T-helper 22 cell (primary cell): ENCODE measurements around the gene AIFM3.
"Not testable (repeated sequence)": the region's sequence is repeated elsewhere in the genome, so short reads cannot be mapped to it uniquely, and the experiment has no call there.

Experiments used
- DNase-seq: peaks from one replicate; pipeline ENCODE4 v3.0.0-alpha.2; 2020; ENCODE audit warnings: low read depth

The AIFM3 gene

GRCh38 chr22:20966883-20967696 is at the start of gene AIFM3:
Gene AIFM3, plus strand, starts transcription at chr22:20967255. Its CDS starts 690 bp downstream, at chr22:20967945.
- no peak for DNase-seq

DNA sequence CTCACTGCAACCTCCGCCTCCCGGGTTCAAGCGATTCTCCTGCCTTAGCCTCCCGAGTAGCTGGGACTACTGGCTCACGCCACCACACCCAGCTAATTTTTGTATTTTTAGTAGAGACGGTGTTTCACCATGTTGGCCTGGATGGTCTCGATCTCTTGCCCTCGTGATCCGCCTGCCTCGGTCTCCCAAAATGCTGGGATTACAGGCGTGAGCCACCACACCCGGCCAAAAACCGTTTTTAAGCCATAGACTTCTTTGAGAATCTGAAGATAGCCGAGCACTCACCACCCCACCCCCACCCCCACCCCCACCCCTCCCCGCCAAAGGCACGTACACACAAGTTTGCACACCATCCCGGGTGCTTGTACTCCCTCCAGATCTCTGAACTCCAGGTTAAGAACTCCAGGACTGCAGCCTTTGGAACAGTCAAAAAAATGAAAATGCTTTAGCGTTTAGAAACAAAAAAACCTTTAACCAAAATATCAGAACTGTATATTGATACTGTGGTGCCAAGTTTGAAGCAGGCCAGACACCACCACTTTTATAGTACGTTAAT is 48.3 kb upstream of the AIFM3 start:
- no peak for DNase-seq

DNA sequence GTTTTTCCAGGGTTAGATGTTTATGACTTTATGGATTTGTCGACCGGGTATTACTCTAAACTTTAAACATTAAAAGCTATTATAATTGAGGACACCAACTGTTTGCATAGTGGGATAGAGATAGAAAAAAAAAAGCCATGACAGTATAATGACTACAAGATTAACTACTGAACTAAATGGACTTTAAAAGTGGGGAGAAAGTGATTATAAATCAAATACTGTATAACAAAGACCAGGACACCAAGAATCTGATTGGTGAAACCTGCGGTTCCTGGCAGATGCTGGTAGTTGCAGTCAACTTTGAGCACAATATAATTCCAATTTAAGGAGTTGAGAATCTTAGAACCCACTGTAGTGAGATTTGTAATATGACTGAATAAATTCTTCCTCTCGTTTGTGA is 47.3 kb upstream of the AIFM3 start:
- DNase-seq, result no peak

- no peak for DNase-seq
Observed at GRCh38 chr22:20920881-20921203, 46.2 kb upstream of the AIFM3 start.

DNA sequence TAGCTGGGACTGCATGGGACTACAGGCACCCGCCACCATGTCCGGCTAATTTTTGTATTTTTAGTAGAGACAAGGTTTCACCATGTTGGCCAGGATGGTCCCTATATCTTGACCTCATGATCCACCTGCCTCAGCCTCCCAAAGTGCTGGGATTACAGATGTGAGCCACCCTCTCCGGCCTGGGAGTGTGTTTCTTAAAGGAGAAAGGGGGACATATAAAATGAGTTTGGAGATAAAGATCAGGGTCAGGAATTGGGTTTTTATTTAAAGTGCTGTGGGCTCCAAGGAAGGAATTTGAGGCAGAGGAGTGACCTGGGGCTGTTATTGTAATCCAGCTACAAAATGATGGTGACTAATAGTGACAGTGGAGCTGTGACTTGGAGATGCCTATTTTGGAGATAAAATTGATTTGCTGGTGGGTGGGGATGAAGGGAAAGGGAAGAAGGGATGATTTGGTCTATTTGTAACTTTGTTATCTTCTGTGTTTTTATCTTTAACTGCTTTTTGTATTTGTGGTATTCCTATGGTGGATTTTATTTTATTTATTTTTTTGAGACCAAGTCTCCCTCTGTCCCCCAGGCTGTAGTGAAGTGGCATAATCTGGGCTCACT is 44.8 kb upstream of the AIFM3 start:
- DNase-seq, result no peak

- no peak for DNase-seq
Observed at GRCh38 chr22:20926243-20926642, 40.8 kb upstream of the AIFM3 start.

DNA sequence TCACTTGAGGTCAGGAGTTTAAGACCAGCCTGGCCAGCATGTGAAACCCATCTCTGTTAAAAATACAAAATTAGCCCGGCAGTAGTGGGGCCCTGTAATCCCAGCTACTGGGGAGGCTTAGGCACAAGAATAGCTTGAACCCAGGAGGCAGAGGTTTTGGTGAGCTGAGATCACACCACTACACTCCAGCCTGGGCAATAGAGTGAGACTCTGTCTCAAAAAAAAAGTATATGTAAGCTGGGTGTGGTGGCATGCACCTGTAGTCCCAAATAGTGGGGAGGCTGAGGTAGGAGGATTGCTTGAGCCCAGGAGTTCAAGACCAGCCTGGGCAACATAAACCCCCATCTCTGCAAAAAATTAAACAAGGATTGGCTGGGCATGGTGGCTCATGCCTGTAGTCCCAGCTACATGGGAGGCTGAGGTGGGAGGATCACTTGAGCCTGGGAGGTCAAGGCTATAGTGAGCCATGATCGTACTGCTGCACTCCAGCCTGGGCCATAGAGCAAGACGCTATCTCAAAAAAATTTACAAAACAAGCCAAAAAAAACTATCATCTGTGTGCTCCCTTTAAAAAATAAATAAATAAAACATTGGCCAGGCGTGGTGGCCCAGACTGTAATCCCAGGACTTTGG is 39.0 kb upstream of the AIFM3 start:
- DNase-seq, result no peak

DNA sequence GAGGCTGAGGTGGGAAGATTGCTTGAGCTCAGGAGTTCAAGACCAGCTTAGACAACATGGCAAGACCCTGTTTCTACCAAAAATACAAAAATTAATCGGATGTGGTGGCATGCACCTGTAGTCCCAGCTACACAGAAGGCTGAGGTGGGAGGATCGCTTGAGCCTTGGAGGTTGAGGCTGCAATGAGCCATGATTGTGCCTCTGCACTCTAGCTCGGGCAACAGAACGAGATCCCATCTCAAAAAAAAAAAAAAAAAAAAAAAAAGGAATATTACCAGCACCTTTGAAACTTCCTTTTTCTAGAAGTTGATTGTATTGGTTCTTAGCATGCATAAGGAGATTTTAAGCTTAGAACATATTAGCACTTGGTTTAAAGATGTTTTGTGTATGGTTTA is 38.5 kb upstream of the AIFM3 start:
- DNase-seq, result no peak

DNA sequence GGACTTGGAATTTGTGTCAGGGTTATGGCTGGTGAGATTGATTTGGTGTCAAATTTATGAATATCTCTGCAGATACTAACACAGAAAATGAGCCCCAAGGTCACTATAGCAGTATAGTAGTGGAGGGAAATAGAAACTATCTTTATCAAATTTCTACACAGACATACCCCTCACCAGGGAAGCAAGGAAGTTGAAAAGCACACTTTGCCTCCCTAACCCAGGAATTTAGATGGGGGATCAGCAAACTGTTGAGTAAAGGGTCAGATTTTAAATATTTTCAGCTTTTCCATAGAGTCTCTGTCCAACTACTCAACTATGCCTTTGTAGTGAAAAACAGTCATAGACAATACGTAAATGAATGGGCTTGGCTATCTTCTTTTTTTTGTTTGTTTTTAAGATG is 37.1 kb upstream of the AIFM3 start:
- DNase-seq, result no peak

GRCh38 chr22:20930435-20930834 is 36.6 kb upstream of the AIFM3 start:
- DNase-seq, result not testable (repeated sequence)

- no peak for DNase-seq
Observed at GRCh38 chr22:20931126-20931654, 35.9 kb upstream of the AIFM3 start.

- DNase-seq, result no peak
Observed at GRCh38 chr22:20933910-20934309, 33.1 kb upstream of the AIFM3 start.

GRCh38 chr22:20935049-20935448 is 32.0 kb upstream of the AIFM3 start:
- not testable (repeated sequence) for DNase-seq

DNA sequence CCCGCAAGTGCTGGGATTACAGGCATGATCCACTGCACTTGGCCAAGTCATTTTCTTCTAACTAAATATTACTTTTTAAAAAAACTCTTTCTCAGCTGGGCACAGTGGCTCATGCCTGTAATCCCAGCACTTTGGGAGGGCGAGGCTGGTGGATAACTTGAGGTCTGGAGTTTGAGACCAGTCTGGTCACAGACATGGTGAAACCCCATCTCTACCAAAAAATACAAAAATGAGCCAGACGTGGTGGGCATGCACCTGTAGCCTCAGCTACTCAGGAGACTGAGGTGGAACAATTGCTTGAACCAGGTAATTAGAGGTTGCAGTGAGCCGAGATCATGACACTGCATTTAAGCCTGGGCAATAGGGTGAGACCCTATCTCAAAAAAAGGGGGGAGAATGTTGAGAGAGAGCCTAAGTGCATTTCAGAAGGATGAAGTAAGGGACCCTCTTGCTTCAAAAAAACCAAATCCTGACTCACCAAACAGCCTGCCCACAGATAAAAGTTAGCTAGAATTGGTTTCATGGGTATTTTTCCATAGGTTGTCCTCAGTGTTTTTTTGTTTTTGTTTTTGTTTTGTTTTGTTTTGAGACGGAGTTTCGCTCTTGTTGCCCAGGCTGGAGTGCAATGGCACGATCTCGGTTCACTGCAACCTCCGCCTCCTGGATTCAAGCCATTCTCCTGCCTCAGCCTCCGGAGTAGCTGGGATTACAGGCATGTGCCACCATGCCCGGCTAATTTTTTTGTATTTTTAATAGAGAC is 31.1 kb upstream of the AIFM3 start:
- DNase-seq, result not testable (repeated sequence)

DNA sequence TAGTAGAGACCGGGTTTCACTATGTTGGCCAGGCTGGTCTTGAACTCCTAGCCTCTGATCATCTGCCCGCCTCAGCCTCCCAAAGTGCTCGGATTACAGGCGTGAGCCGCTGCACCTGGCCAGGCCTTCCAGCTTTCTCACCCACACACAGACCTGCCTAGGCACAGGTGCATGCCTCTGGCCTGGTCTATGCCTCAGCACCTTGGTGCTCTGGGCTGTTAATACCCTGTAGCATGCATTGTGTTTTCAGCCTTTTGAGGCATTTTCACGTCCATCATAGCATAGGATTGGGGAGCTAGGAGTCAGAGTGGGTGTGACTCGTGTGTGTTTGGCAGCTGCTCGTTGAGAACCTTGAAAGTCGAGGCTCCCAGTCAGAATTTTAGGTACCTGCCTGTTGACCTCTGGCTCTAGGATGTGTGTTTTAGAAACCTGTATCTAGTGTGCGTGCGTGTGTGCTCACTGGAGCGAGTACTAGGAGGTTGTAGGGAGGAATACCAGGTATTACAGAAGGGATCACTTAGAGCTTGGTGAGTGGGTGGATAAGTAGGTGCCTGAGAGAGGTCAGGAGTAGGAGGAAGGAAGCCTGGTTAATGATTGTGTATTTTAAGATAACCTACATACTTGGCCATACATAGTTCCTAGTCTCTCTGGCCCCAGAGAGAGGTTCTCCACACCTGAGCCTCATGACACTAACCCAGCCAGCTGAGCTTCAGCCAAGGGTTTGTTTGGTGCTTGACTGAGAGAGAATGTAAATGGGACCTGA is 29.8 kb upstream of the AIFM3 start:
- DNase-seq, result no peak

- DNase-seq, result no peak
Observed at GRCh38 chr22:20937794-20938671, 29.0 kb upstream of the AIFM3 start.

DNA sequence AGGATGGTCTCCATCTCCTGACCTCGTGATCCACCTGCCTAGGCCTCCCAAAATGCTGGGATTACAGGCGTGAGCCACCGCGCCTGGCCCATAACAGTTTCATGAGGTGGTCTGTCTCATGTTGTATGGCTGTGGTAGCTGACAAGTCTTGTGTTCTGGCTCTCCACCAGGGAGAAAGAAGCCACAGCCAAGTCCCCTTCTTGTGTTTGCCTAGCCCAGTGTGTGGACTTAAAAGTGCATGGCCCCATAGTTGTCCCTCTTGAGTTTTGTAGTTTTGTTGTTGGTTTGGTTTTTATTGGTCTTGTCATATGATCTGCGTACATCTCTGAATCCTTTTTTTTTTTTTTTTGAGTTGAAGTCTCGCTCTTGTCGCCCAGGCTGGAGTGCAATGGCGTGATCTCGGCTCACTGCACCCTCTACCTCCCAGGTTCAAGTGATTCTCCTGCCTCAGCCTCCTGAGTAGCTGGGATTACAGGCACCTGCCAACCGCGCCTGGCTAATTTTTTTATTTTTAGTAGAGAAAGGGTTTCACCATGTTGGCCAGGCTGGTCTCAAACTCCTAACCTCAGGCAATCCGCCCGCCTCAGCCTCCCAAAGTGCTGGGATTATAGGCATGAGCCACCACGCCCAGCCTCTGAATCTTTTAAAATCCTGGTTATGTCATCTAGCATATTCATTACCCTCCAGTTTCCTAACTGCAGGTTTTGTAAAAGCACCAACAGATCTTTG is 27.4 kb upstream of the AIFM3 start:
- DNase-seq, result not testable (repeated sequence)

- DNase-seq, result no peak
Observed at GRCh38 chr22:20940186-20940651, 26.8 kb upstream of the AIFM3 start.

DNA sequence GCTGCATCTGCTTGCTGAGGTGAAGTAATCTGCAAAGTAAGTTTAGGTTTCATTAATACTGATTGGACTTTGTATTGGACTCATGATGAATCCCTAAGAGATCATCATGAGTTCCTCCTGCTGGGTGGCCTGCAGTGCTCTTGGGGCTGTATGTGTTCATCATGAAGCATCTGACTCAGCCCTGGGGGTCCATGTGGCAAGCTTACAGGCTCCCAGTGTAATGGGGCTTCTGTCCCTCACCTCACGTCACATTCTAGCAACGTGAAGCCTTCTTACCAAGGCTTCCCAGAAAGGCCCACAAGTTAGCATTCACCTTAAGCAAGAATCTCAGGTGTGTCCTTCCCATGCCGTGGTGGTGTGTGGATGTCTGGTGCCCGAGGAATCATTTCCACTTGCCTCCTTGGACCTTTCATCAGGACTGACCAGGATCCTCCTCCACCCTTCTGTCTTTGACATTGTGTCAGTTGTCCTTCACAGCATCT is 26.1 kb upstream of the AIFM3 start:
- DNase-seq, result no peak
